Medulla oblongata (tissue), 1 donor: ENCODE results near the gene SLC38A2.
A peak's percentile ranks its signal among the peaks of the same experiment; 100 is the strongest.
"Not testable (repeated sequence)": the region's sequence is repeated elsewhere in the genome, so short reads cannot be mapped to it uniquely, and the experiment has no call there.

Experiments
- DNase-seq: peaks from one replicate; pipeline ENCODE4 v3.0.0-alpha.2; 2015; ENCODE audit errors: extremely low spot score

The SLC38A2 gene

DNA sequence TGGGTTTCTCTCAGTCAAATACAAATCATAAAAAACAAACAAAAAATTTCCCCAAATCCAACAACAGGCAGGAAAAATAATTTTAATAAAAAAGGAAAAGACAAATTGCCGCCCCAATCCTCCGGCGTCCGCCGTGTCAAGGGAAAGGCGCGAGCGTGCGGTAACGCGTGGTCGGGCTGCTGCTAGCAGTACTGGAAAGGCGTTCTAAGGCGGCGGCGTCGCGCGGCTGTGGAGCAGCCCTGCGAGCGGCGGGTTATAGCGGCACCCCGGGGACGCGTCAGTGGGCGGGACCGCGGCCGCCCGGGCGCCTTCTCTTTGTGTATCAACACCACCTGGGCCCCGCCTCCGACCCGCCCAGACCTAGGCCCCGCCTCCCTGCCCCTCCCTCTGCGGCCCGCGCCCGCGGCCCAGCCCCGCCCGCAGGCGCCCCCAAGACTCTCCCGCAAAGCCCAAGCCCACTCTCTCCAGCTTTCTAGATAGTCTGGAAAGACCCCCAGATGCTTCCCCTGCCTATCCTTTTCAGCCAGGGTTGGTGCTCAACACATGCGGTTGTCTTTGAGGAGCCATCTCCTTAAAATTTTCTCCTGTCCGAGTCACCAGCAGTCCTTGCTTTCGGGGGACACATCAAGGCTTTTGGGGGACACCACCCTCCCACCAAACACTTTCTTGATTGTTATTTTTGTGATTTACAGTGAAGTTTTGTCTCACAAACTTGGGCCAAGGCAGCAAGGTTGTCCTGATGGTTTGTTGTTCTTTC is at the start of gene SLC38A2:
TSS of gene SLC38A2 (minus strand) at position 230 of the 757 bp plus-strand sequence. CDS start 1,480 bp downstream, outside the sequence.
- DNase-seq, result peak; percentile 97

DNA sequence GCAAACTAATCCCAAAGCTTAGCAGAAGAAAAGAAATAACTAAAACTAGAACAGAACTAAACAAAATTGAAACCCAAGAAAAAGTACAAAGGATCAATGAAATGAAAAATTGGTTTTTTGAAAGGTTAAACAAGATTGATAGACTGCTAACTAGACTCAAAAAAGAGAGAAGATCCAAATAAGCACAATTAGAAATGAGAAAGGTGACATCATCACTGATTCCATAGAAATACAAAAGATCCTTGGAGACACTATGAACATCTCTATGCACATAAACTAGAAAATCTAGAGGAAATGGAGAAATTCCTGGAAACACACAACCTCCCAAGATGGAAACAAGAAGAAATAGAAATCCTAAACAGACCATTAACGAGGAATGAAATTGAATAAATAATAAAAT is 47.1 kb upstream of the SLC38A2 start:
- DNase-seq, result no peak

DNA sequence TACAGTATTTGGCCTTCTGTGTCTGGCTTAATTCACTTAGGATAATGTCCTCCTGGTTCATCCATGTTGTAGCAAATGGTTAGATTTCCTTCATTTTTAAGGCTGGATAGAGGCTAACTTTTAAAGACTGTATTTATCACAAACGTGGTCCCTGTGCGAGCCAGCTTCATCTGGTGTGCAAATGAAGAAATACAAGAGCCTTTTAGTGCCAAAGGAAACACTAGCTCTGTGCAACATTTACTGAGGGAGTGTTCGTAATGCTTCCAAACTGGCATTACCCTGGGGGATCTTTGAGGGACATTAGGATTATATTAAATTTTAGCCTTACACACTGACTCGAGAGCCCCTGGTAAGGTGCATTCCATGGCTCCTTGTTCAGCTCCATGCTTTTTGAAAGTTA is 43.0 kb upstream of the SLC38A2 start:
- no peak for DNase-seq

DNA sequence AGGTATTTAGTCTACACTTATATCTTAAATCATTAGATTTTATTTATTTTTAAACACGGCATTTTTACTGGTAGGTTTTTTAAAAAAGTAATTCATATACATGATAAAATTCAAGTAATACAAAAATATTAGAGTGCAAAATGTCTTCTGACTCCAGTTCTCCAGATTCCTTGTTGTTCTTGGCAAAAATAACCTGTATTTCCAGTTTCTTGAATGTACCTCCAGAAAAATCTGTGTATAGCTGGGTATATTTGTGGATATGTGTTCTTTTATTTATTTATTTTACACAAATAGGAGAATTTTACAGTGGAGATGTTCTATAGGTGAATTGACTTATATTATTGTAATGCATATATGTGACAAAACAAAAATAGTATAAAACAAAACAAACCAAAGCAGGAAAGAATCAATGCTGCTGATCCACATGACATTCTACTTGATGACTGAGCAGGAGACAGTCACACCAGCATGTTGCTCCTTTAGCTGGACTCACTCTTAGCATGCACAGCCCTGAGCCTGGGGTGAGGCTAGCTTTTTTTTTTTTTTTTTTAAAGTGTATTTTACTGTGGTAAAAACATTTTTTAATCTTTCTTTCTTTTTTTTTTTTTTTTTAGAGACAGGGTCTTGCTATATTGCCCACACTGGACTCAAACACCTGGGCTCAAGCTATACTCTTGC is 42.2 kb upstream of the SLC38A2 start:
- DNase-seq, result no peak

DNA sequence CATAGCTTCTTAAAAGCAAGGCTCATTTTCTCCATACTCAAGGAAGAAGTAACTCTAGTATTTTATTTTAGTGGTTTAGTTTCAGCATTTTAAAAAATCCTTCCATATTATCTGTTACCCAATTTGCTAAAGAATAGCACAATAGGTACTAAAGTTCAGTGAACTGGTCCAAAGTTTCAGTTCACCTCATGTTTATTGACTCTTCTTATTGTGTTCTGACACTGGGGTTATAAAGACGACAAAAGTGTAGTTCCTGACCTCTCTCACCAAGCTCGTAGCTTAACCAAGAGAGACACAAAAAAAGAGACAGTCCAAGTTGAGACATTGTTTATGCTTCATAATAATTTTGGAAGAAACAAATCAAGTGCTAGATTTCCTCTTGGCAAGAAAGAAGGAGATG is 40.8 kb upstream of the SLC38A2 start:
- no peak for DNase-seq

DNA sequence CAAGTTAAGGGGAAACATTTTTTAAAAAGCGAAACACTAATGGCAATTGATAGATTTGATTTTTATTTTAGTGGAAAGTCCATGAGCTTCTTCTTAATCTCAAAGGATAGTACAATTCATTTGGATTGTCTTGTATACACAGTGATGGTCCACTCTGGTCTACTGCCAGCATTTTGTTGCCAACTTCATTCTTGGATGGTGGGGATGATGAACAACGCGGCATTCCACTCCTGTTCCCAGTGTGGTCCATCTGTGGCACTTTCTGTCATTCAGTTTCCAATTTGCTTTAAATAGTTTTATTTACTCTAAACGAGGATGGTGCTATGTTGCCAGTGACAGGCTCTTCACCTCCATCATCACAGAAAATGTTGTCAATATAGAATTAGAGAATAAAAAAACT is 40.3 kb upstream of the SLC38A2 start:
- DNase-seq, result no peak

DNA sequence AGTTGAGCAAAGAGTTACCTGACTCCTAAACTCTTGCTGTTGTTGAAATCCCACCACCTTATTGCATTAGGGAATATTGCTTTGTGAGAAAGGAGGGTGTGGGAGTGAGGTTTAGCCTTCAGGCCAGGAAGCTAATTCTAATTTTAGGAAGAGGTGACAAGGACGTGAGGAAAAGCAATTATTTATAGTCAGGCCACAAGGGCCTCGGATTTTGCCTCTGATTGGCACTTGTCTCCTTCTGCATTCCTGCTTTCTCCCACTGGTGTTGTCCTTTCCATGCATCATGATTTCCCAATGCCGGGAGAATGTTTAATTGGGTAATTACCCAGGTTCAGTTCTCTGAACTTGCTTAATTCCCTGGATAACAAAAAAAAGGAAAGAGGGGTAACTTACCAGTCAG is 37.9 kb upstream of the SLC38A2 start:
- DNase-seq, result no peak

DNA sequence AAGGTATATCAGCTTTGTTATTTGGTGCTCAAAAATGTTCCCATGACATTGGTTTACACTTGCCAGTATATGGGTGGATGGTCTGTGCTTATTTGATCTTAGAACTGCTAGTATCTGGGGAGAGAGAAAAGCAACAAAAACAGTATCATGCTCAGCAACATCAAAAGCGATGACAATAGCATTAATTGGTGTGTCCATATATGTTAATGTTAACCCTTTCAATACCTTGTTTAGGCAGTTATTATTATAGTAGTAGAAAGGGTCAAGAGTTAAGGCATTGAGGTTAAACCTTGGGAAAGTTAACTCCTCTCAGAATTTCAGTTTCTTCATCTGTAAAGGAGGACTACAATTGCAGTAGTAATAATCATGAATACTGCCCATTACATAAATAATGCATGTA is 37.4 kb upstream of the SLC38A2 start:
- no peak for DNase-seq

DNA sequence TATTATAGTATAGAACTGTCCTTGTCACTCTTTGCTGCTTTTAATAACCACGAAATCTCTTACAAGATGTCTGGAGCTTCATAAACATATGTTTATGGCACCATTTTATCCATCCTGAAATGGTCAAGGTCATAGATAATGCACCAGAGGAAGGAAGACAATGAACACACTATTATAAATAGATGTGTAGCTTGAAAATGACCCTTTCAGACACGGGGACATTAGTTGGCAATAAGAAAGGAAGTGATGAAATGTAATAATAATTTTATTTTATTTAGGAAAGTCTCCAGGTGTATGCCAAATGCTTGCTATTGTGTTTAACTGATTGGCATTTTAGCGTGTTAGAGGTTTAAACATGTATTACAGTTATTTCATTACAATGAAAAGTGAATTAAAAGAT is 36.8 kb upstream of the SLC38A2 start:
- no peak for DNase-seq

DNA sequence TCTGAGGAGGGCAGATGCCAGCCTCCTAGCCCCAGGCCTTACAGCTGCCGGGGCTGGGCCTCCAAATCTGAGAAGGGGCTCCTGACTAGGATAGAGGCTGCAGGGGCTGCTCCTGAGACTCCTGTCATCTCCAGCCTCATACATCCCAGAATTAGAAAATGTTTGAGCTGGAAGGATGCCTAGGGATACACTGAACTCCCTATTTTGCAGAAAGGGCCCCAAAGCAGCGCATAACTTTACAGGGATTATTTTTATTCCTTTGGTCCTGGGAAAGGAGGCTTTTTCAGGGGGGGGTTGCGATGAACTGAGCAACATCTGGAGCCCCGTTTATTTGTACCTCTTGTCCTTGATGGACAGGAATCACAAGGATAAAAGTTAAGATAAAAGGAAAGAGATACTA is 35.9 kb upstream of the SLC38A2 start:
- DNase-seq, result no peak

DNA sequence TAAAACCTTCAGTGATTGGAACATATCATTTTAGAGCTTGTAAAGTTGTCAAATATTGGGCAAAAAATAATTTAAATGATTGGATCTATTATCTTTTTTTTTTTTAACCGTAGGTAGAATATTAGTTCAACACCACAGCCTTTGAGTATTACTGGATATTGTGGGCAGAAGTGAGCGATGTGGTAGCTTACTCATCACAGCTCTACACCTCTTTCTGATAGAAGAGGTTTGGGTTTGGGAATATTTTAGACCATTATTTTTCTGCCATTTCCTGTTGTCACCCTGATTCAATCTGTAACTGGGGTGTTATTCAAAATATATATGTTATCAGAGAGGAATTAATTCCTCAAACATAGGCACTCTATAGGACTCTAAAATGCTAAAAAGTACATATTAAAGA is 34.8 kb upstream of the SLC38A2 start:
- no peak for DNase-seq

DNA sequence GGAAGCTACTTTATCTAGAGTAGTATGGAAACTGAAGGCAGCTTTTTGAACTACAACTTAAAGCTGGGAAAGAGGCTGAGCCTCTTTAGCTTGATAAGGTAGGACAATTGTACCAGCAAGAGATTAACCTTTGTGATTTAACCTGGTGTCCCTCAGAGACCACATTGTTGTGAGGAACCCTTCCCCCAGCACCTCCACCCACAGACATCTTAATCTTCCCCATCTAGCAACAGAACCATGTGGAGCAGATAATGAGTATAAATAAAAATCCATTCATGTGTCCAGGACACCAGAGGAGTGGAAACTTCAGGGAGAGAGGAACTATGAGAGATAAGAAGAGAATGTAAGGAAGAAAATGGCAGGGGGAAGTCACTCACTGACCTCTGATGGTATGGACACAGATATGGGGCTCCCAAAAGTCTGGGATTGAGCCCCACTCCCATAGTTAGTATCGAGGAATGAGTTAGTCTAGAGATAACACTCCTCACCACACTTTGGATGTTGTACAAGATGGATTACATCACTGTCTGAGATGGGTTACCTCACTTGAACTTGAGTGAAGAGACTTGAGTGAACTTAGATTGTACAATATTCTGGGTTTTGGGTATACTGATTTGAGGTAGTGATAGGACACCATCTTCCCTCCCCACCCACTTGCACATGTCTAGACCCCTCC is 33.9 kb upstream of the SLC38A2 start:
- DNase-seq, result no peak

DNA sequence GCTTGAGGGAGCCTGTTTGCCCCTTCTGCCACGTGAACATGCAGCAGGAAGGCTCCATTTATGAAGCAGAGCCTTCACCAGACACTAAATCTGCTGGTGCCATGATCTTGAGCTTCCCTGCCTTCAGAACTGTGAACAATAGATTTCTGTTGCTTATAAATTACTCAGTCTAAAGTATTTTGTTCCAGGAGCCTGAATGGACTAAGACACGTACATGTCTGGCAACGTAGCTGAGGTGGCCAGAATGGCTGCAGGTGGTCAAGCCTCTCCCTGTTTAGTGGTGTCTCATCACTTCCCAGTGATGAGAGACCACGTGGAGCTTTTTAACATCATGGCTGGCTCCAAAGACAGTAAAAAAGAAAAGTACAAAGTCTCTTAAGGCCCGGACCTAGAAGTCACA is 32.2 kb upstream of the SLC38A2 start:
- no peak for DNase-seq

DNA sequence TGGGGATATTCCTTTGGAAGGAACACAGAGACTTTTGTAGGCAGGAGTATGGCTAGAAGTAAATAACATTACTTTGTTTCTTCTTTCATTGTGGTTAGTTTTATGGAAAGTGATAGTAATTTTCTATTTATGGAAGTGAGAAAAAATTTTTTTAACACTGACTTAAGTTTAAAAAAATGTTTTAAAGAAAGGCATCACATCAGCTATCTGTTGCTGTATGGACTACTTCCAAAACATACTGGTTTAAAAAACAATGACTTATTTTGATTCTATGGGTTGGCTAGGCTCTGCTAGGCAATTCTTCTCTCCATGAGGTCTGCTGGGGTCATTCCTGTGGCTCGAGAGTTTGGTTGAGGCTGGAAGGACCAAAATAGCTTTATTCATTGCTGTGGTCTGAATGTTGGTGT is 31.7 kb upstream of the SLC38A2 start:
- no peak for DNase-seq

DNA sequence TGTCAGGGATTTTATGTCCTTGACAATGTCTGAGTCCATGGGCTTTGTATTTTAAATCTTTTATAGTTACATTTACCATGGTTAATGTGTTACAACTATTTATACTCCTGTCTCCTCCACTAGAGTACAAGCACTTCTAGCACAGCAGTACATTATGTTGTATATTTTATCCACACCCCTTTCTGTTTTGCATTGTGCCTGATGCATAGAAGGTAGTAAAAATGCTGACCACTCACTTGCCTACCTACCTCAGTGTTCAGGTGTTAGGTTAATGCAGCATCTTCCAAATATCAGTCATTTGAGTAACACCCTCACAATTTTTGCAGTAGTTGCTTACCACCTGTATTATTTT is 31.1 kb upstream of the SLC38A2 start:
- DNase-seq, result no peak

DNA sequence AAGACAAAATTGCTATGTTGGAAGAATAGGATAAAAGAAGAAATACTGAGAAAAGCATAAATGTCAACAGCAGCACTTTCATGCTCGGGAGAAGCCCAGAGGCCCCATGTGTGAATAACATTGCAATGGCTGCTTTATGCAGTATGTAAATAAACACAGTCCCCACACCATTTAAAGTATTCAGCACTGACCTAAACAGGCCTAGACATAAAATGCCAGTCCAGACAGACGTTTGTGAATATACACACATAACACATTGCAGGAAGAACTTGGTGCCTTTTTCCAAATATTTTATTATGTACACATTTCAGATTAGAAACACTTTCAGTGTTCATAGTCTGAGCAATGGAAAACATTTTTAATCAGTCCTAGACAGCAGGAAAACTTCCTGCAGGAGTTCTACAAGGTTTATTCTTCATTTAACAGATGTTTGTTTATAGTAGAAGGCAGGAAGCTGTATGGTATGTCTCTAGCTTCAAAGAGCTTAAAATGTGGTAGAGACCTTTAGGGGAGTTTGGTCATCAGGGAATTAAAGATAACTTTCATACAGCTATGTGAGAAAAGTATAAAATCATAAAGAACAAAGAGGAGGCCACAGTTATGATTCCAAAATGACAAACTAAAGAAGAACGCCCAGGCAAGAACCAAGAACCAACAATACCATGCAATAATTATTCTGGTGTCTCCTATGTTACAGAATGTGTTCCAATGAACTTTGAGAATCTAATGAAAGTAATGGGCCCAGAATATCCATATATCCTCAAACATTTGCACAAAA is 30.6 kb upstream of the SLC38A2 start:
- DNase-seq, result no peak

DNA sequence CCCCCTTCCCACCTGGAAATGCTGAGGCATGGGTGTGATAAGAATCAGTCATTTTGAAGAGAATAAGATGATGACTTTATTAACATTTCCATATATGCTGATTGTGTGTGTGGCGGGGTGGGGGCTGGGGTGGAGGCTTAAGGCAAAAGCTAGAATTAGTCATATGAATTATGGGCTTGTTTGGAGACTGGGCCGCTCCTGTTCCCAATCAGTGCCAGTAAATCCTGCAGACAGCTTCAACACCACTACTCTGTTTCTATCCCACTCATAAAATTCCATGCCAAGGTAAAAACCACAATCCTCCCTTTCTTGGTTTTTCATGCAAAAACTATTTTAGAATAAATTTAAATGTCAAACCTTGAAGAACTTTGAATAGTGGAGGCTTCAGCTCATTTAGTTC is 29.9 kb upstream of the SLC38A2 start:
- no peak for DNase-seq

DNA sequence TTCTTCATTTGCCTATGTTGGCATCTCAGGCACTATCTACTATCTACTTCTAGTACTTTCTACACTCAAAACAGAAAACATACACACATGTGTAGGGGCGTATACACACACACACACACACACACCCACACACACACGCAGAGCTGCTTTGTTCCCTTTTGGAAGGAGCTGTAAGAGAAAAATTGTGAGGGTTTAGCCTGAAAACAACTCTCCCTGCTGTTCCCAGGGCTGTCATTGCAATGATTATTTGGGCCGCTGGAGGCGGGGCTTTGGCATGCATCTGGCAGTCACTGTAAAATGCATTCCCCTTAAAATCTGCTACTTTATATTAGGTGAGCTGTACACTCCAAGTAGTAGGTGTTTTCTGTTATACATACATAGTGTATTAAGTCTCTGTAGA is 29.1 kb upstream of the SLC38A2 start:
- DNase-seq, result no peak

DNA sequence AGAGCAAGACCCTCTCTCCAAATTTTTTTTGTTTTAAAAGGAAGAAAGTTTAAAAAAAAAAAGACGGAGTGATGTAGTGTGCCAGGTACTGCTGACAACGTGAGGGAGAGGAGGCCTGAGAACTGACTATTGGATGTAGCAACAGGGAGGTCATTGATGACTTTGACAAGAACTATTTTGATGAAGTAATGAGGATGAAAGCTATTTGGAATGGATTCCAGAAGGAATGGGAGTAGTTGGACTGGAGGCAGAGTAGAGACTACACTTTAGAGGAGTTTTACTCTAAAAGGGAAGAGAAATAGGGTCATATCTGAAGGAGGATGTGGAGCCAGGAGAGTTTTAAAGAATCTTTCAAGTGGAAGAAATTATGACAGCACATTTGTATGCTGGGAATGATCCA is 27.8 kb upstream of the SLC38A2 start:
- no peak for DNase-seq

DNA sequence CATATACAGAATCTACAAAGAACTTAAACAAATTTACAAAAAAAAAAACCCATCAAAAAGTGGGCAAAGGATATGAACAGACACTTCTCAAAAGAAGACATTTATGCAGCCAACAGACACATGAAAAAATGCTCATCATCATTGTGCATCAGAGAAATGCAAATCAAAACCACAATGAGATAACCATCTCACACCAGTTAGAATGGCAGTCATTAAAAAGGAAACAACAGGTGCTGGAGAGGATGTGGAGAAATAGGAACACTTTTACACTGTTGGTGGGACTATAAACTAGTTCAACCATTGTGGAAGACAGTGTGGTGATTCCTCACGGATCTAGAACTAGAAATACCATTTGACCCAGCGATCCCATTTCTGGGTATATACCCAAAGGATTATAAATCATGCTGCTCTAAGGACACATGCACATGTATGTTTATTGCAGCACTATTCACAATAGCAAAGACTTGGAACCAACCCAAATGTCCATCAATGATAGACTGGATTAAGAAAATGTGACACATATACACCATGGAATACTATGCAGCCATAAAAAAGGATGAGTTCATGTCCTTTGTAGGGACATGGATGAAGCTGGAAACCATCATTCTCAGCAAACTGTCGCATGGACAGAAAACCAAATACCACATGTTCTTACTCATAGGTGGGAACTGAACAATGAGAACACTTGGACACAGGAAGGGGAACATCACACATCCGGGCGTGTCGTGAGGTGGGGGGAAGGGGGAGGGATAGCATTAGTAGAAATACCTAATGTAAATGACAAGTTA is 27.1 kb upstream of the SLC38A2 start:
- DNase-seq, result not testable (repeated sequence)

DNA sequence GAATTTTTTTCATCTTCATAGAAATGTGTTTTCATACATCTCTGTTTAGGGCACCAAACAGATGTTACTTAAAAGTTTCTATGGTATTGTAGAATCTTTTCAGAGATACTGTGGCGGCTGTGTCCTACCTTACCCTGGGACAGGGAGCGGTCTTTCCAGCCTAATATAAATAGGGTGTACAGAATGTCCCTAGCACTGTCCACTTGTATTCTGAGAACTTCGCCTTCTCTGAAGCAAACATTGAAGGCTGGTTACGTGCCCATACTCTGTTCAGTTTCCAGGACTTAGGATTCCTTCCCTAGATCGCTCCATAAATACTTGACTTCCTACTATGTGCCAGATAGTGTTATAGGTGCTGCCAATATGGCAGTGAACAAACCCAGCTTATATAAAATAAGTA is 24.3 kb upstream of the SLC38A2 start:
- DNase-seq, result no peak

DNA sequence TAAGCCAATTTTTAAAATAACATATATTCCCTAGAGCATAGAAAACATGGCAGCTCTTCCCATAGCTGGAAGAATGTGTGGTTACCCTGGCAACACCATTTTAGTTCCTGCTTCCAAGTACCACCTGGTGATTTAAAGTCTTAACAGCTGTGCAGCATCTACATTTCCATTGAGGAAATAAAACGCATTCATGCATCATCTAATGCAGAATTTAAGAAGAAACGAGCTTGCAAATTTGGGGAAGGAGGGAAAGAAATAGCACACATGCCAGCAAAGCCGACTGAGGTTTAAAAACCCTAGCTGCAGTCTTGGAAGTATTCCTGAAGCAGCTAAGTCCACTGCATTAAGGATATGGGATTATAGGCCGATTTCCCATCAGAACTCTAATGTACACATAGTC is 22.8 kb upstream of the SLC38A2 start:
- no peak for DNase-seq
